Measurements from ENCODE around the gene SLC9A2. TPM values are rescaled to one million over a fixed set of nuclear protein-coding genes. Genes with fewer than 3 reads are reported as not detected.

The SLC9A2 gene
- total RNA-seq, 4 donors from 2014 or later, result 0.06 to 0.17 (median 0.17) TPM; not detected in 1

GRCh38 chr2:102669401-102669800 is 50.0 kb downstream of the SLC9A2 start:
- Histone ChIP-seq H3K4me3 (no peak overlapping the region), H3K9me3 (no peaks in the 10 kb centered on the region), H3K36me3 (no peaks in the 10 kb centered on the region), H3K27ac (replicated peaks in 1 of 4) (no peak overlapping the region), H3K27me3 (no peaks in the 10 kb centered on the region), H3K4me1 (no peaks in the 10 kb centered on the region)
- intact Hi-C loops (cut with DNase I), result no loop called here
- no peak for TF ChIP-seq POLR2AphosphoS5 (IDR thresholded peaks at IDR 0.05)
- TF ChIP-seq, protein P1, sequence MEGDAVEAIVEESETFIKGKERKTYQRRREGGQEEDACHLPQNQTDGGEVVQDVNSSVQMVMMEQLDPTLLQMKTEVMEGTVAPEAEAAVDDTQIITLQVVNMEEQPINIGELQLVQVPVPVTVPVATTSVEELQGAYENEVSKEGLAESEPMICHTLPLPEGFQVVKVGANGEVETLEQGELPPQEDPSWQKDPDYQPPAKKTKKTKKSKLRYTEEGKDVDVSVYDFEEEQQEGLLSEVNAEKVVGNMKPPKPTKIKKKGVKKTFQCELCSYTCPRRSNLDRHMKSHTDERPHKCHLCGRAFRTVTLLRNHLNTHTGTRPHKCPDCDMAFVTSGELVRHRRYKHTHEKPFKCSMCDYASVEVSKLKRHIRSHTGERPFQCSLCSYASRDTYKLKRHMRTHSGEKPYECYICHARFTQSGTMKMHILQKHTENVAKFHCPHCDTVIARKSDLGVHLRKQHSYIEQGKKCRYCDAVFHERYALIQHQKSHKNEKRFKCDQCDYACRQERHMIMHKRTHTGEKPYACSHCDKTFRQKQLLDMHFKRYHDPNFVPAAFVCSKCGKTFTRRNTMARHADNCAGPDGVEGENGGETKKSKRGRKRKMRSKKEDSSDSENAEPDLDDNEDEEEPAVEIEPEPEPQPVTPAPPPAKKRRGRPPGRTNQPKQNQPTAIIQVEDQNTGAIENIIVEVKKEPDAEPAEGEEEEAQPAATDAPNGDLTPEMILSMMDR (IDR thresholded peaks at IDR 0.05), result no peak
- no peak for TF ChIP-seq POLR2A (IDR thresholded peaks at IDR 0.05; ENCODE audit: low read depth)
- no peak for TF ChIP-seq EP300 (IDR thresholded peaks at IDR 0.05)
- 87% methylated on average over 1 of the region's 1 CpG for WGBS
- DNase-seq (ENCODE audit: extremely low spot score), result no peak

- DNase-seq (ENCODE audit: extremely low spot score), result no peak
- Histone ChIP-seq H3K9me3 (no peaks in the 10 kb centered on the region), H3K4me1 (no peaks in the 10 kb centered on the region), H3K27me3 (no peaks in the 10 kb centered on the region), H3K36me3 (no peaks in the 10 kb centered on the region), H3K4me3 (no peak overlapping the region), H3K27ac (replicated peaks in 1 of 4) (no peak overlapping the region)
- TF ChIP-seq POLR2A (IDR thresholded peaks at IDR 0.05; ENCODE audit: low read depth), result no peak
- TF ChIP-seq, protein P1 (IDR thresholded peaks at IDR 0.05), result no peak
- TF ChIP-seq POLR2AphosphoS5 (IDR thresholded peaks at IDR 0.05), result no peak
- no peak for TF ChIP-seq EP300 (IDR thresholded peaks at IDR 0.05)
- intact Hi-C loops (cut with DNase I), result no loop called here
- 59% methylated on average over 4 of the region's 4 CpGs for WGBS
Observed at GRCh38 chr2:102672107-102672776, 52.9 kb downstream of the SLC9A2 start.

DNA sequence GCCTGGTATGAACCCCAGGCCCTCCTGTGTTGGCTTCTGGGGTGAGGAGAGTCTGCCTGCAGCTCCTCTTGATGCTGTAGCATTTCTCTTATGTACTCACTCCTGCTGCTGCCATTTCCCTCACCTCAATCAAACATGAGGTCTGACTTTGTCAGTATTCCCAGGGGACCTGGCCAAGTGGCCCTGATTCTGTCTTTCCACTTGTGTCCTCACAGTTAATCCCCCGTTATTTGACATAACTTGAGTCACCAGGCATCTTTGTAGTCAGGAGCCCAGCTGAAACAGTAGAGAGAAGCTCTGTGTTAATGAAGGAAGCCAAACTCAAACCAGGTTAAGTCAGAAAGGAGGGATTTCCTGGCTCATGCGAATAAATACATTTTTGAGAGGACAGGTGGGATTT is 55.0 kb downstream of the SLC9A2 start:
- no peaks in the 10 kb centered on the region for H3K4me1 ChIP-seq
- WGBS, result 97% methylated on average over 2 of the region's 2 CpGs
- H3K27ac ChIP-seq (replicated peaks in 1 of 4), result no peak overlapping the region
- H3K9me3 ChIP-seq, result no peaks in the 10 kb centered on the region
- intact Hi-C loops (cut with DNase I), result no loop called here
- H3K4me3 ChIP-seq, result no peak overlapping the region
- TF ChIP-seq EP300 (IDR thresholded peaks at IDR 0.05), result no peak
- TF ChIP-seq POLR2AphosphoS5 (IDR thresholded peaks at IDR 0.05), result no peak
- no peak for TF ChIP-seq POLR2A (IDR thresholded peaks at IDR 0.05; ENCODE audit: low read depth)
- TF ChIP-seq, protein P1 (IDR thresholded peaks at IDR 0.05), result no peak
- no peak for DNase-seq (ENCODE audit: extremely low spot score)
- no peaks in the 10 kb centered on the region for H3K36me3 ChIP-seq
- no peaks in the 10 kb centered on the region for H3K27me3 ChIP-seq

GRCh38 chr2:102674836-102675235 is 55.5 kb downstream of the SLC9A2 start:
- TF ChIP-seq POLR2A (IDR thresholded peaks at IDR 0.05; ENCODE audit: low read depth), result no peak
- no peak for TF ChIP-seq EP300 (IDR thresholded peaks at IDR 0.05)
- no peak for TF ChIP-seq POLR2AphosphoS5 (IDR thresholded peaks at IDR 0.05)
- TF ChIP-seq, protein P1 (IDR thresholded peaks at IDR 0.05), result no peak
- no peak for DNase-seq (ENCODE audit: extremely low spot score)
- 74% methylated on average over 4 of the region's 4 CpGs for WGBS
- Histone ChIP-seq H3K36me3 (no peaks in the 10 kb centered on the region), H3K27me3 (no peaks in the 10 kb centered on the region), H3K4me1 (no peaks in the 10 kb centered on the region), H3K9me3 (no peaks in the 10 kb centered on the region), H3K4me3 (no peak overlapping the region), H3K27ac (replicated peaks in 1 of 4) (no peak overlapping the region)
- intact Hi-C loops (cut with DNase I), result no loop called here
